GM10248 (cell line): ENCODE measurements around the gene VEGFA.

Experiments
- CTCF ChIA-PET: fragments of 300-600 bp; sonication (Branson Sonifier 250); formaldehyde crosslinking; extraction: SDS; loops from one replicate; lab custom pipeline; 2021; ENCODE audit warnings: antibody characterized with exemption; lab: Yijun Ruan, JAX
- POLR2A ChIA-PET: fragments of 350-650 bp; sonication (Branson Sonifier 250); formaldehyde crosslinking; extraction: SDS; loops from one replicate; lab custom pipeline; 2020; ENCODE audit warnings: antibody characterized with exemption; lab: Yijun Ruan, JAX
- DNase-seq: peaks from one replicate; pipeline ENCODE4 v3.0.0; 2012; ENCODE audit errors: extremely low spot score
- TF ChIP-seq, protein P1 (sequence below): IDR thresholded peaks from 2 replicates; pipeline ENCODE4 v1.5.1; 2012; ENCODE audit warnings: mild to moderate bottlenecking, low read depth; ENCODE audit errors: extremely low read depth, missing control alignments, control extremely low read depth

VEGFA gene

DNA sequence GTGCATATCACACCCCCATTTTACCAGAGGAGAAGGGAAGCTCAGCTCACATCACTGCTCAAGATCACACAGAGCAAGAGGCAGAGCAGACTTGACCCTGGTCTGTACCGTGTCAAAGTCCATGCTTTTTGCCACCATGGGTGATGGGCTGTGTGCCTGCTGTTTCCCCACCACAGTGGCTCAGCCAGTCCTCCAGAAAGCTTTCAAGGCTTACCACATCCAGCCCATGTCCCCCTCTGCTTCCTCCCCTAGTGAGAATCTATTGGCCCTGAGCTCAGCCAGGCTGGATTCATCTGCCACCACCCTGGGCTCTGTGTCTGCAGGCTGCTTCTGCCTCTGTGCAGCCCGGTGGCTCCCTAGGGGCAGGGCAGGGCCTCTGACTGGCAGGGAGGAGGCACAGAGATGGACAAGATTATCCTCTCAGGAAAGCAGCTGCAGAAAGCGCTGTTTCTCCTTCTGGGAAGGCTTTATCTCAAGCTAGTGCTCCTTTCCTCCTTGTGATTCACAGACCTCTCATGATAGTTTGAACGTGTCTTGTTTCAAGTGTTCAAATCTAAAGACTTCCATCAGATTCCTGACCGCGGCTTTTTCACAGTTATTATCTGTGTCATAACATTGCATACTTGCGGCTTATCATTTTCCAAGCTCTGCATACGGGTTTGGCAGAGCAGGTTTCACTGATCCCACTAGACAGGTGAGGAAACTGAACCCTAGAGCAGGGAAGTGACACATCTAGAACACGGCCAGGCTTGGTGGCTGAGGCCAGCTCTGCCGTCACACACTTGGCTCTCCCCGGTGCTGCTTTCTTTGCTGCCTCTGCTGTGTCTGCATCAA, 37.4 kb downstream of the VEGFA start:
- CTCF ChIA-PET = interaction anchor here (0.9 to 1.5 kb wide), 3 partner anchors 13 to 39 kb away, joined by 3 to 5 read pairs (median 4); no protein-coding TSS in a partner anchor
- no peak for DNase-seq
- TF ChIP-seq, protein P1, sequence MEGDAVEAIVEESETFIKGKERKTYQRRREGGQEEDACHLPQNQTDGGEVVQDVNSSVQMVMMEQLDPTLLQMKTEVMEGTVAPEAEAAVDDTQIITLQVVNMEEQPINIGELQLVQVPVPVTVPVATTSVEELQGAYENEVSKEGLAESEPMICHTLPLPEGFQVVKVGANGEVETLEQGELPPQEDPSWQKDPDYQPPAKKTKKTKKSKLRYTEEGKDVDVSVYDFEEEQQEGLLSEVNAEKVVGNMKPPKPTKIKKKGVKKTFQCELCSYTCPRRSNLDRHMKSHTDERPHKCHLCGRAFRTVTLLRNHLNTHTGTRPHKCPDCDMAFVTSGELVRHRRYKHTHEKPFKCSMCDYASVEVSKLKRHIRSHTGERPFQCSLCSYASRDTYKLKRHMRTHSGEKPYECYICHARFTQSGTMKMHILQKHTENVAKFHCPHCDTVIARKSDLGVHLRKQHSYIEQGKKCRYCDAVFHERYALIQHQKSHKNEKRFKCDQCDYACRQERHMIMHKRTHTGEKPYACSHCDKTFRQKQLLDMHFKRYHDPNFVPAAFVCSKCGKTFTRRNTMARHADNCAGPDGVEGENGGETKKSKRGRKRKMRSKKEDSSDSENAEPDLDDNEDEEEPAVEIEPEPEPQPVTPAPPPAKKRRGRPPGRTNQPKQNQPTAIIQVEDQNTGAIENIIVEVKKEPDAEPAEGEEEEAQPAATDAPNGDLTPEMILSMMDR = no peak
- POLR2A ChIA-PET = no interaction called here

DNA sequence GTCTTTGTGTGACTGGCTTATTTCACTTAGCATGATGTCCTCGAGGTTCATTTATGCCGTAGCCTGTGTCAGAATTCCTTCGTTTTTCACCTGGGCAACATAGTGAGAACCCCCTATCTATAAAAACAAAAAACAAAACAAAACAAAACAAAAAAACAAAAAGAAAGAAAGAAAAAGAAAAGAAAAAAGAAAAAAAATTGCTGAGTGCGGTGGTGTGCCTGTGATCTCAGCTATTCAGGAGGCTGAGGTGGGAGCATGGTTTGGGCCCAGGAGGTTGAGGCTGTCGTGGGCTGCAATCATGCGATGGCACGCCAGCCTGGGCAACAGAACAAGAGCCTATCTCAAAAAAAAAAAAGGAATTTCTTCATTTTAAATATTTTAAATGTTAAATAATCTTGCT, 38.4 kb downstream of the VEGFA start:
- TF ChIP-seq, protein P1 = no peak
- DNase-seq = no peak
- POLR2A ChIA-PET = no interaction called here
- CTCF ChIA-PET = interaction anchor here (1.2 kb wide), 1 partner anchor 29 kb away, joined by 3 read pairs; no protein-coding TSS in a partner anchor

DNA sequence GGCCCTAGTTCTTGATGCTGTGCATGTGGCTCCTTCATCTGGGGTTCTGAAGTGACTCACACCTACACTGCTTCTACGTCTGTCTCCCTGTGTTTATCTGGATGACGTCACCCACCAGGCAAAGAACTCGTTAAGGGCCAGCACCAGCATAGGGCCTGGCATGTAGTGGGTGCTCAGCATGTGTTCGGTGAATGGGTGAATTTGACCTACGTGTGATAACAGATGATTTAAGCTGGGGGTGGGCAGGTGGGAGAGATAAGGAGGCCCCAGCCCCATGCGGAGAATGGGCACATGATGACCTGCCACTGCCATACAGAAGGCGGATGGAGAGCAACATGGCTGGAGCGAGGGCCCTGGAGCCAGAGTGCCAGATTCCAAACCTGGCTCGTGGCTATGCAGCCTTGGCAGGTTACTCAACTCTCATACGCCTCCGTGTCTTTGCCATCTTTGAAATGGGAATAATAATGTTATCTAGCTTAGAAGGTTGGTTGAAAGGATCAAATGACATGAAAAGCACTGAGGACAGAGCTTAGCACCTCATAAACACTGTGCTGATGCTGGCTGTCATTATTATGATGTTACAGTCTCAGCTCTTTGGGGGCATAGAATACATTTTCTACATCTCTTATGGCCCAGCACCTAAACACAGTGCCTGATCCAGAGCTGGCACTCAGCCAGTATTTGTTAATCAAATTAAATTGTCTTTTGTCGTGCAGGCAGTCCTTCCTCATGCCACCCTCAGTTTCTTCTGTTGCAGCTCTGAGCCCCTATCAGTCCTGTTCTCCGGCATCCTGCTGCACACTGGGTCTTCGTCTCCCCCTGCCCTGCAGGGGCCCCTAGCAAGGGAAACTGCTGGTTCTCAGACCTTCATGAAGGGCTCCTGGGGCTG, 39.6 kb downstream of the VEGFA start:
- TF ChIP-seq, protein P1 = no peak
- DNase-seq = no peak
- ChIA-PET CTCF (interaction anchor here (0.8 kb wide), 1 partner anchor 35 kb away, joined by 3 read pairs; no protein-coding TSS in a partner anchor), POLR2A (no interaction called here)

DNA sequence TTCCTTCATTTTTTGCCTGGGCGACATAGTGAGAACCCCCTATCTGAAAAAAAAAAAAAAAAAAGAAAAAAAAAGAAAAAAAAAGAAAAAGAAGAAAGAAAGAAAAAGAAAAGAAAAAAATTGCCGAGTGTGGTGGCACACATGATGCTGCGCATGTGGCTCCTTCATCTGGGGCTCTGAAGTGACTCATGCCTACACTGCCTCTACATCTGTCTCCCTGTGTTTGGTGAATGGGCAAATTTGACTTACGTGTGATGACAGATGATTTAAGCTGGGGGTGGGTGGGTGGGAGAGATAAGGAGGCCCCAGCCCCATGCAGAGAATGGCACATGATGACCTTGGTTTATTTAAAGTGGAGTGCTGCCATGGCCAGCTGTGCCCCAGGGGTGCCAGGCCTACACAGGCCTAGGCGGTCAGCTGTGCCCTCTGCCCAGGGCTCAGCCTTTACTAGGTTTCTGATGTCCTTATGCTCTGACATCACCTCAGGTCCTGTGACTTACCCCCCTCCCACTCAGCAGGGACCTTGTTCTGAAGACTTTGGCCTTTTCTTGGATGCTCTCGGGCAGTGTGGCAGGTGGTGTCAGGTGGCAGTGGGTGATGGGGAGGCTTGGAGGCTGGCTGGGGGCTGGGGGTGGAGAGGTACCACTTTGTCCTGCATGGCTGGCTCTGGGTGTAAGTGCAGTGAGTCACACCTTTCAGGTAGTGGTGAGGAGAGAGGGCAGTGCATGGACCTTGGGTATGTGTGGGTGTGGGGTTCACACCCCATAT, 41.1 kb downstream of the VEGFA start:
- CTCF ChIA-PET = no interaction called here
- POLR2A ChIA-PET = no interaction called here

DNA sequence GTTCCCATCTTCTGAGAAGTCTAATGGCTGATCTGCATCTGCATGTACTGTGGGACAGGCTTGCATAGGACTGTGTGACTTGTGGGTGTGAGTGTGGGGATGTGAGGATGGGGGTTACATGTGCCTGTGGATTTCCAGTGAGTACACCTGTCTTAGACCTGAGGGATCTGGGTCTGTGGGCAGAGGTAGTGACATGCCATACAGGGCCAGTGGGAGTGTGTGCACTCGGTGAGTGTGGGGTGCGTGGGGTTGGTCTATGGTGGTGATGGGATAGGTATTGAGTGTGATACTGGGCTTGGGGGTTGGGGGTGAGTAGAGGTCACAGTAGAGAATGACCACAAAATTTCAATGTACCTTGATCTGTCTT, 41.7 kb downstream of the VEGFA start:
- no peak for DNase-seq
- CTCF ChIA-PET = no interaction called here
- POLR2A ChIA-PET = no interaction called here
- TF ChIP-seq, protein P1 = no peak

More for the DNA sequence above, 41.1 kb downstream of the VEGFA start:
- DNase-seq = no peak
- TF ChIP-seq, protein P1 = no peak

DNA sequence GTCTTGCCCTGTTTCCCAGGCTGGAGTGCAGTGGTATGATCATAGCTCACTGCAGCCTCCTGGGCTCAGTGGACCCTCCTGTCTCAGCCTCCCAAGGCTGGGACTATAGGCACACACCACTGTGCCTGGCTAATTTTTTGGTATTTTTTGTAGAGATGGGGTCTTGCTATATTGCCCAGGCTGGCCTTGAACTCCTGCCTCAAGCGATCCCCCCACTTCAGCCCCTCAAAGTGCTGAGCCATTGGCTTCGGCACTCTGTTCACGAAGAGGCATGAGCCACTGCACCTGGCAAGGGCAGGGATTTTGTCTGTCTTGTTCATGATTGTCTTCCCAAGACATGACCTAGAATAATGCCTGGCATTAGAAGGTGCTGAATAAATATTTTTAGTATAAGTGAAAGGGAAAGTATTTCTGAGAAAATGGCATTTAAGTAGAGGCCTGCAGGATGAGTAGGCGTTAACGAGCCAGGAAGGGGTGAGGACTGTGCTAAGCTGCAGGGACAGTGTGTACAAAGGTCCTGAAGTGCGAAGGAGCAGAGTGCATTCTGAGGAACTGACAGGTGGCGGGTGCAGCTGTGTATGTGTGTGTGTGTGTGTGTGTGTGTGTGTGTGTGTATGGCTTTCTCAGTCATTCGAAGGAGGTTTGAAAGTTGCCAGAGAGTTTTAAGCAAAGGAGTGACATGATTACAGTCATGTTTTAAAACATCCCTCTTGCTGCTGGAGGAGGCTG, 43.0 kb downstream of the VEGFA start:
- peak; percentile 40 for DNase-seq
- ChIA-PET CTCF (no interaction called here), POLR2A (no interaction called here)
- TF ChIP-seq, protein P1 = no peak
